Ascending aorta (tissue), 2 donors: ENCODE measurements around the gene FAM117A. TPM values are rescaled to one million over a fixed set of nuclear protein-coding genes. Genes with fewer than 3 reads are reported as not detected.
"Not testable (repeated sequence)": the region's sequence is repeated elsewhere in the genome, so short reads cannot be mapped to it uniquely, and the experiment has no call there.

ENCODE experiments used
- DNase-seq, 2 donors: peaks; one replicate each; pipeline ENCODE4 v3.0.0-alpha.2; 2019; ENCODE audit warnings: low spot score in 2 of 2
- H3K27ac ChIP-seq, 2 donors: fragments of 200-600 bp; sonication (generic); one replicate each; pipeline ENCODE4 v1.5.1; 2016 to 2017; ENCODE audit warnings: mild to moderate bottlenecking in 1 of 2
- H3K27me3 ChIP-seq: fragments of 200-600 bp; sonication (generic); one replicate; pipeline ENCODE4 v1.5.1; 2017
- H3K36me3 ChIP-seq, 2 donors: fragments of 200-600 bp; sonication (generic); one replicate each; pipeline ENCODE4 v1.5.1; 2016
- H3K4me1 ChIP-seq, 2 donors: fragments of 200-600 bp; sonication (generic); one replicate each; pipeline ENCODE4 v1.5.1; 2016 to 2017; ENCODE audit warnings: mild to moderate bottlenecking in 1 of 2
- H3K4me3 ChIP-seq, 2 donors: fragments of 200-600 bp; sonication (generic); one replicate each; pipeline ENCODE4 v1.5.1; 2016 to 2017; ENCODE audit warnings: mild to moderate bottlenecking in 1 of 2
- H3K9me3 ChIP-seq, 2 donors: fragments of 200-600 bp; sonication (generic); one replicate each; pipeline ENCODE4 v1.5.1; 2016
- CTCF ChIP-seq, 3 experiments: fragments of 200-600 bp in 2 of 3; fragments of 450-650 bp in 1 of 3; sonication (generic) in 2 of 3; IDR thresholded peaks; one replicate each; pipeline ENCODE4 v1.5.1; 2016 to 2019; ENCODE audit warnings: antibody characterized with exemption in 3 of 3, mild to moderate bottlenecking in 1 of 3, moderate library complexity in 1 of 3
- intact Hi-C: fragments of 100-400 bp; cut with DNase I; formaldehyde crosslinking; loops from one replicate; pipeline ENCODE4 v1.15.1; 2023
- total RNA-seq: library from RNA; depleted of rRNA; stranded (reverse); fragments of >200 nt; gene quantifications from one replicate; pipeline ENCODE4 v1.1.0, GENCODE V29; 2016

FAM117A gene
- total RNA-seq, 1 donor from 2014 or later: 25.4 TPM

- no peak for TF ChIP-seq CTCF (IDR thresholded peaks at IDR 0.05)
- H3K4me1 ChIP-seq: peaks cover 0 to 5% of the 10 kb centered on the region in 2 donors
- no peak overlapping the region for H3K4me3 ChIP-seq
- H3K27me3 ChIP-seq: no peaks in the 10 kb centered on the region
- H3K9me3 ChIP-seq: no peaks in the 10 kb centered on the region
- H3K27ac ChIP-seq: no peak overlapping the region
- H3K36me3 ChIP-seq: no peaks in the 10 kb centered on the region
- intact Hi-C loops: no loop called here
- no peak for DNase-seq
Observed at GRCh38 chr17:49760932-49761558, 2.9 kb downstream of the FAM117A start.

- H3K9me3 ChIP-seq: no peaks in the 10 kb centered on the region
- TF ChIP-seq CTCF (IDR thresholded peaks at IDR 0.05): no peak
- peaks cover 0 to 5% of the 10 kb centered on the region in 2 donors for H3K4me1 ChIP-seq
Observed at GRCh38 chr17:49760296-49760695, 3.6 kb downstream of the FAM117A start.

GRCh38 chr17:49759203-49759602 is 4.7 kb downstream of the FAM117A start:
- DNase-seq: no peak
- Histone ChIP-seq H3K27me3 (no peaks in the 10 kb centered on the region), H3K4me3 (no peak overlapping the region), H3K27ac (no peak overlapping the region), H3K4me1 (peaks cover 0 to 2% of the 10 kb centered on the region in 2 donors), H3K9me3 (no peaks in the 10 kb centered on the region), H3K36me3 (no peaks in the 10 kb centered on the region)
- no peak for TF ChIP-seq CTCF (IDR thresholded peaks at IDR 0.05)
- intact Hi-C loops: no loop called here

More at GRCh38 chr17:49760296-49760695, 3.6 kb downstream of the FAM117A start:
- Histone ChIP-seq H3K27ac (no peak overlapping the region), H3K36me3 (no peaks in the 10 kb centered on the region), H3K4me3 (no peak overlapping the region), H3K27me3 (no peaks in the 10 kb centered on the region)
- no peak for DNase-seq
- intact Hi-C loops: no loop called here

GRCh38 chr17:49758464-49759010 is 5.4 kb downstream of the FAM117A start:
- H3K36me3 ChIP-seq, H3K9me3 ChIP-seq, intact Hi-C loops, DNase-seq, H3K4me1 ChIP-seq, H3K27me3 ChIP-seq, H3K27ac ChIP-seq, H3K4me3 ChIP-seq: not testable (repeated sequence)

DNA sequence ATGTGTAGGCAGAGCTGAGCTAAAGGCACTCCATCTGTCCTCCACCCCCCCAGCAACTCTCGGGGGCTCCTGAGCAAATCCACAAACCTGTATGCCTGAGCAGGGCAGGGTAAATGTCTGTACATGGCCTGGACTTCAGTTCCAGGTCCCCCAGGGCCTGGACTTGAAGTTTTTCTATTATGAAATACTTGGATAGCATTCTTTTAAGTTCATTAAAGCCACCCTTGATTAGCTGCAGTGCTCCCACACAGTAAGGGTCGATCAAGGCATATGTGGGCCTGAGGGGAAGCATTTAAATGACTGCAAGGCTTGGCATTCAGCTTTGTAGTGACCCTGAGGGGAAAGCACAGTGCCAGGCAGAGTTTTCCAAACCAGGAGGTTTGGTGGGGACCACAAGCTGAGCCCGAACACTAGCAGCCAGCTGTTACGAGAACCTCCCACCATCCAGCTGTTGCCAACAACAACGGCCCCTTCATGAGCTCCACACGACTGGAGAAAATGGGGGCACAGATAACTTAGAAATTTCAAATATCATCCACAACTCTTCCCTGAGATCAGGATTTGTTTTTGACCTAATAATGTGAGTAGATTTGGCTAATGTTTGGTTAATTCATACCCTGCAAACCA is 6.7 kb downstream of the FAM117A start:
- H3K27ac ChIP-seq: peak overlapping the region in 1 of 2 donors; percentile 5
- H3K4me3 ChIP-seq: no peak overlapping the region

More for the DNA sequence above, 6.7 kb downstream of the FAM117A start:
- intact Hi-C loops: no loop called here
- no peaks in the 10 kb centered on the region for H3K4me1 ChIP-seq
- H3K27me3 ChIP-seq: no peaks in the 10 kb centered on the region
- TF ChIP-seq CTCF (IDR thresholded peaks at IDR 0.05): no peak
- no peaks in the 10 kb centered on the region for H3K9me3 ChIP-seq
- no peak for DNase-seq
- H3K36me3 ChIP-seq: no peaks in the 10 kb centered on the region
